ENCODE data around the gene MCRIP1. TPM values are rescaled to one million over a fixed set of nuclear protein-coding genes. Genes with fewer than 3 reads are reported as not detected.

MCRIP1 gene
- polyA plus RNA-seq, 1 of the 3 experiments (the other 2 are of a cell fraction) = 156 TPM

DNA sequence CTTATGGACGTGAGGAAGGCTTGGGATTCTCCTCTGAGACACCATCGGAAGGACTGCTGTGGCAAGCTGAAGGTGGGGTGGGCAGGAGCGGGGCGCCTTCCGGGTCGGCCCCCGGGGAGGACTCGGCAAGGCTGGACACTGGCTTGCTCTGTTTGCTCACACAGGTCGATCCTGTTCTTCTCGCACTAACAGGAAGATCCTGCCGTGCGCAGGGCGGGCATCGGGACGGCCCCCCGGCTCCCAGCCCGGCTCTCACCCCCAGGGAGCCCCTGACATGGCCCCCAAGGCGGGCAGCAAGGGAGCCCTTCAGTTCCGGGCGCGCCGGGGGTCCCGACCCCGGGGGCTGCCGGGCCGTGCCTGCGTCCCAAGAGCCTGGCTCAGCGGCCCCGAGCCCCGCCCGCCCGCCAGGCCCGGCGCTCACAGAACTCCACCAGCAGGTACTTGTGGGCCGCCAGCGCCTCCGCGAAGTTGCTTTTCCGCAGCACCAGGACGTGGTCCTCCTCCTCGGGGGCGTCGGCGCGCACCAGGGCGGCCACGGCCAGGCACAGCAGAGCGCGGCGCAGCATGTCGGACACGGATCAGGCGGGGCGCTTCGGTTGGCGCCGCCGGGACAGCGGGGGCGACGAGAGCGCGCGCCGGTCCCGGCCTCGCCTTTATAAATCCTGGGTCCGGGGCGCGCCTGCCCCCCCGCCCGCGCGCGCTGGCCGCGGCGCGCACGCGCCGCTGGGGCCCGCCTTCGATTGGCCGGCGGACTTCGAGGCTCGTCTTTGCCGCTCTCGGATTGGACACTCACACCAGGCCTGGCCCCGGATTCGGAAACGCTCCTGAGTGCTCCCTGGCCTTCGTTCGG, 27.0 kb upstream of the MCRIP1 start, which contains the start of gene P4HB:
TSS of gene P4HB (minus strand) at position 630 of the 850 bp plus-strand sequence. CDS start at position 566, 64 bp downstream.
- Histone ChIP-seq H3K36me3 (replicated peaks in 1 of 2; ENCODE audit: control insufficient read depth in 1 of 2, insufficient read depth in 2 of 2, low read length in 1 of 2) (peaks cover 31 to 62% of the 10 kb centered on the region in 2 experiments), H2AFZ (ENCODE audit: low read depth) (peak within 1 kb of the TSS; percentile 52; the same call in 1 of the 2 replicates), H3K9me3 (no peaks in the 10 kb centered on the region), H3K27me3 (ENCODE audit: insufficient read depth) (no peaks in the 10 kb centered on the region), H3K4me2 (peak within 1 kb of the TSS; percentile 99), H3K4me3 (ENCODE audit: low read depth in 2 of 2, low read length in 1 of 2) (peak within 1 kb of the TSS; percentile 77 to 95), H3K4me1 (ENCODE audit: control insufficient read depth in 1 of 2, insufficient read depth in 2 of 2, low read depth in 1 of 2, low read length in 1 of 2) (peaks cover 28 to 33% of the 10 kb centered on the region in 2 experiments), H3K79me2 (ENCODE audit: insufficient read depth) (peaks cover 94% of the 10 kb centered on the region), H3K27ac (ENCODE audit: low read depth in 2 of 2, low read length in 1 of 2) (peak within 1 kb of the TSS; percentile 90 to 92), H3F3A (replicated peaks; ENCODE audit: insufficient read depth) (peaks cover 20% of the 10 kb centered on the region), H4K20me1 (ENCODE audit: insufficient read depth) (peaks cover 58% of the 10 kb centered on the region), H3K9me2 (no peaks in the 10 kb centered on the region), H3K9ac (peak within 1 kb of the TSS; percentile 98)
- ChIA-PET POLR2A (interaction anchor here (0.6 to 2.3 kb wide), 7 partner anchors 10 to 157 kb away, joined by 3 to 16 read pairs (median 4); partner anchors contain the start of genes ALYREF, ANAPC11, ARHGDIA and MCRIP1), CTCF (interaction anchor here (0.7 to 2.0 kb wide), 10 partner anchors 9 to 127 kb away, joined by 3 to 13 read pairs (median 4); partner anchors contain the start of genes ARHGDIA and SIRT7)
- WGBS (ENCODE audit: low lambda C conversion rate) = 0% methylated on average over 29 of the region's 95 CpGs
- peak; percentile 100 for DNase-seq
- TF ChIP-seq POLR2AphosphoS5 (IDR thresholded peaks at IDR 0.05; ENCODE audit: low read depth, low read length) = peak; percentile 94
- TF ChIP-seq EZH2phosphoT487 (IDR thresholded peaks at IDR 0.05; ENCODE audit: borderline replicate concordance, low read depth) = no peak
- TF ChIP-seq, protein P1, sequence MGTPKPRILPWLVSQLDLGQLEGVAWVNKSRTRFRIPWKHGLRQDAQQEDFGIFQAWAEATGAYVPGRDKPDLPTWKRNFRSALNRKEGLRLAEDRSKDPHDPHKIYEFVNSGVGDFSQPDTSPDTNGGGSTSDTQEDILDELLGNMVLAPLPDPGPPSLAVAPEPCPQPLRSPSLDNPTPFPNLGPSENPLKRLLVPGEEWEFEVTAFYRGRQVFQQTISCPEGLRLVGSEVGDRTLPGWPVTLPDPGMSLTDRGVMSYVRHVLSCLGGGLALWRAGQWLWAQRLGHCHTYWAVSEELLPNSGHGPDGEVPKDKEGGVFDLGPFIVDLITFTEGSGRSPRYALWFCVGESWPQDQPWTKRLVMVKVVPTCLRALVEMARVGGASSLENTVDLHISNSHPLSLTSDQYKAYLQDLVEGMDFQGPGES (IDR thresholded peaks at IDR 0.05; ENCODE audit: low read depth, low read length) = no peak
- TF ChIP-seq MXI1 (IDR thresholded peaks at IDR 0.05; ENCODE audit: low read depth, low read length) = peak; percentile 41; the same call in 1 of the 2 replicates
- TF ChIP-seq, protein P2, sequence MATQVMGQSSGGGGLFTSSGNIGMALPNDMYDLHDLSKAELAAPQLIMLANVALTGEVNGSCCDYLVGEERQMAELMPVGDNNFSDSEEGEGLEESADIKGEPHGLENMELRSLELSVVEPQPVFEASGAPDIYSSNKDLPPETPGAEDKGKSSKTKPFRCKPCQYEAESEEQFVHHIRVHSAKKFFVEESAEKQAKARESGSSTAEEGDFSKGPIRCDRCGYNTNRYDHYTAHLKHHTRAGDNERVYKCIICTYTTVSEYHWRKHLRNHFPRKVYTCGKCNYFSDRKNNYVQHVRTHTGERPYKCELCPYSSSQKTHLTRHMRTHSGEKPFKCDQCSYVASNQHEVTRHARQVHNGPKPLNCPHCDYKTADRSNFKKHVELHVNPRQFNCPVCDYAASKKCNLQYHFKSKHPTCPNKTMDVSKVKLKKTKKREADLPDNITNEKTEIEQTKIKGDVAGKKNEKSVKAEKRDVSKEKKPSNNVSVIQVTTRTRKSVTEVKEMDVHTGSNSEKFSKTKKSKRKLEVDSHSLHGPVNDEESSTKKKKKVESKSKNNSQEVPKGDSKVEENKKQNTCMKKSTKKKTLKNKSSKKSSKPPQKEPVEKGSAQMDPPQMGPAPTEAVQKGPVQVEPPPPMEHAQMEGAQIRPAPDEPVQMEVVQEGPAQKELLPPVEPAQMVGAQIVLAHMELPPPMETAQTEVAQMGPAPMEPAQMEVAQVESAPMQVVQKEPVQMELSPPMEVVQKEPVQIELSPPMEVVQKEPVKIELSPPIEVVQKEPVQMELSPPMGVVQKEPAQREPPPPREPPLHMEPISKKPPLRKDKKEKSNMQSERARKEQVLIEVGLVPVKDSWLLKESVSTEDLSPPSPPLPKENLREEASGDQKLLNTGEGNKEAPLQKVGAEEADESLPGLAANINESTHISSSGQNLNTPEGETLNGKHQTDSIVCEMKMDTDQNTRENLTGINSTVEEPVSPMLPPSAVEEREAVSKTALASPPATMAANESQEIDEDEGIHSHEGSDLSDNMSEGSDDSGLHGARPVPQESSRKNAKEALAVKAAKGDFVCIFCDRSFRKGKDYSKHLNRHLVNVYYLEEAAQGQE (IDR thresholded peaks at IDR 0.05; ENCODE audit: low read depth, low read length) = no peak
- no peak for TF ChIP-seq YY1 (IDR thresholded peaks at IDR 0.05; ENCODE audit: low read depth)
- no peak for TF ChIP-seq JUND (IDR thresholded peaks at IDR 0.05)
- no peak for TF ChIP-seq RXRA (IDR thresholded peaks at IDR 0.05; ENCODE audit: borderline replicate concordance, low read depth)
- TF ChIP-seq, protein P3, sequence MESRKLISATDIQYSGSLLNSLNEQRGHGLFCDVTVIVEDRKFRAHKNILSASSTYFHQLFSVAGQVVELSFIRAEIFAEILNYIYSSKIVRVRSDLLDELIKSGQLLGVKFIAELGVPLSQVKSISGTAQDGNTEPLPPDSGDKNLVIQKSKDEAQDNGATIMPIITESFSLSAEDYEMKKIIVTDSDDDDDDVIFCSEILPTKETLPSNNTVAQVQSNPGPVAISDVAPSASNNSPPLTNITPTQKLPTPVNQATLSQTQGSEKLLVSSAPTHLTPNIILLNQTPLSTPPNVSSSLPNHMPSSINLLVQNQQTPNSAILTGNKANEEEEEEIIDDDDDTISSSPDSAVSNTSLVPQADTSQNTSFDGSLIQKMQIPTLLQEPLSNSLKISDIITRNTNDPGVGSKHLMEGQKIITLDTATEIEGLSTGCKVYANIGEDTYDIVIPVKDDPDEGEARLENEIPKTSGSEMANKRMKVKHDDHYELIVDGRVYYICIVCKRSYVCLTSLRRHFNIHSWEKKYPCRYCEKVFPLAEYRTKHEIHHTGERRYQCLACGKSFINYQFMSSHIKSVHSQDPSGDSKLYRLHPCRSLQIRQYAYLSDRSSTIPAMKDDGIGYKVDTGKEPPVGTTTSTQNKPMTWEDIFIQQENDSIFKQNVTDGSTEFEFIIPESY (IDR thresholded peaks at IDR 0.05; ENCODE audit: borderline replicate concordance, low read depth) = no peak
- TF ChIP-seq RCOR1 (IDR thresholded peaks at IDR 0.05; ENCODE audit: low read length) = 0 out of 2 replicates have a peak, but pooled peaks have one; percentile 7
- TF ChIP-seq MAX (IDR thresholded peaks at IDR 0.05; ENCODE audit: low read depth) = no peak
- TF ChIP-seq GABPA (IDR thresholded peaks at IDR 0.05; ENCODE audit: low read depth) = no peak
- 0 out of 2 replicates have a peak, but pooled peaks have one; percentile 45 for TF ChIP-seq SIN3A (IDR thresholded peaks at IDR 0.05; ENCODE audit: borderline replicate concordance, low read depth, low read length)
- TF ChIP-seq NRF1 (IDR thresholded peaks at IDR 0.05; ENCODE audit: low read depth, low read length) = peak; percentile 88
- TF ChIP-seq TAF1 (IDR thresholded peaks at IDR 0.05; ENCODE audit: borderline replicate concordance, low read depth, low read length) = peak; percentile 76
- TF ChIP-seq GATA2 (CRISPR knock-in tag; IDR thresholded peaks at IDR 0.05) = no peak
- TF ChIP-seq ELF1 (IDR thresholded peaks at IDR 0.05) = peak; percentile 42
- TF ChIP-seq, protein P4, sequence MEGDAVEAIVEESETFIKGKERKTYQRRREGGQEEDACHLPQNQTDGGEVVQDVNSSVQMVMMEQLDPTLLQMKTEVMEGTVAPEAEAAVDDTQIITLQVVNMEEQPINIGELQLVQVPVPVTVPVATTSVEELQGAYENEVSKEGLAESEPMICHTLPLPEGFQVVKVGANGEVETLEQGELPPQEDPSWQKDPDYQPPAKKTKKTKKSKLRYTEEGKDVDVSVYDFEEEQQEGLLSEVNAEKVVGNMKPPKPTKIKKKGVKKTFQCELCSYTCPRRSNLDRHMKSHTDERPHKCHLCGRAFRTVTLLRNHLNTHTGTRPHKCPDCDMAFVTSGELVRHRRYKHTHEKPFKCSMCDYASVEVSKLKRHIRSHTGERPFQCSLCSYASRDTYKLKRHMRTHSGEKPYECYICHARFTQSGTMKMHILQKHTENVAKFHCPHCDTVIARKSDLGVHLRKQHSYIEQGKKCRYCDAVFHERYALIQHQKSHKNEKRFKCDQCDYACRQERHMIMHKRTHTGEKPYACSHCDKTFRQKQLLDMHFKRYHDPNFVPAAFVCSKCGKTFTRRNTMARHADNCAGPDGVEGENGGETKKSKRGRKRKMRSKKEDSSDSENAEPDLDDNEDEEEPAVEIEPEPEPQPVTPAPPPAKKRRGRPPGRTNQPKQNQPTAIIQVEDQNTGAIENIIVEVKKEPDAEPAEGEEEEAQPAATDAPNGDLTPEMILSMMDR (IDR thresholded peaks at IDR 0.05) = no peak
